ENCODE results near the gene FAM163B. TPM values are rescaled to one million over a fixed set of nuclear protein-coding genes. Genes with fewer than 3 reads are reported as not detected.

FAM163B gene
- total and polyA plus RNA-seq, 2 donors (not counting 1 experiment from before 2014, with no cell fraction given) = not detected

DNA sequence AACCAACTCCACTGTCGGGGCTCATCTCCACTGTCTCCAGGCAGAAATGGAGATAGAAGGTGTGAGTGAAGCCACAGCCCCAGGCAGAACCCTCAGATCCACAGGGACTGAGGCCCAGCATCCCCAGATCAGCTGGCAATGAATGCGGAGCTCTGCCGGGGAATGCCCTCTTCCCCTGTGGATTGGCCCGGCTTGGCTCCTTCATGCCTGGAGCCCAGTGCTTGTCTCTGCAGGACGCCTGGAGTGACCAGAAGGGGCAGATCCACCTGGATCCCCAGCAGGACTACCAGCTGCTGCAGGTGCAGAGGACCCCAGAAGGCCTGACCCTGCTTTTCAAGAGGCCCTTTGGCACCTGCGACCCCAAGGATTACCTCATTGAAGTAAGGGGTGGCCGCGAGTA is 30.4 kb upstream of the FAM163B start:
- Histone ChIP-seq H3K79me2 (ENCODE audit: control insufficient read depth, insufficient read depth, low read length) (no peaks in the 10 kb centered on the region), H3K36me3 (ENCODE audit: control insufficient read depth, insufficient read depth, low read length) (no peaks in the 10 kb centered on the region), H3K9ac (ENCODE audit: insufficient read depth, low read length) (no peak overlapping the region), H3K4me1 (ENCODE audit: control insufficient read depth, extremely low read depth, insufficient read depth, low read length) (no peaks in the 10 kb centered on the region), H3K27me3 (ENCODE audit: control insufficient read depth, insufficient read depth, low read length) (no peaks in the 10 kb centered on the region), H3K27ac (ENCODE audit: insufficient read depth, low read length) (no peak overlapping the region), H3K9me3 (ENCODE audit: control insufficient read depth, insufficient read depth, low read depth, low read length) (no peaks in the 10 kb centered on the region), H2AFZ (ENCODE audit: low read length) (no peak overlapping the region), H4K20me1 (ENCODE audit: control insufficient read depth, extremely low read depth, insufficient read depth, low read length) (no peaks in the 10 kb centered on the region), H3K4me3 (replicated peaks in 1 of 4; ENCODE audit: control extremely low read depth in 1 of 4, insufficient read depth in 1 of 4, low read depth in 3 of 4, low read length in 4 of 4) (no peak overlapping the region), H3K4me2 (ENCODE audit: extremely low read depth, insufficient read depth, low read length) (no peak overlapping the region)
- no peak for TF ChIP-seq EZH2 (IDR thresholded peaks at IDR 0.05; ENCODE audit: low read length, missing control alignments)
- TF ChIP-seq CTCF (conservative IDR thresholded peaks at IDR 0.05 in 1 of 2, IDR thresholded peaks at IDR 0.05 in 1 of 2; ENCODE audit: low read depth in 1 of 2, low read length in 2 of 2) = no peak
- DNase-seq (ENCODE audit: low read depth in 2 of 2) = no peak

GRCh38 chr9:133638711-133639110 is 29.5 kb upstream of the FAM163B start:
- H3K4me3 ChIP-seq (replicated peaks in 1 of 4; ENCODE audit: control extremely low read depth in 1 of 4, insufficient read depth in 1 of 4, low read depth in 3 of 4, low read length in 4 of 4) = no peak overlapping the region
- no peaks in the 10 kb centered on the region for H3K27me3 ChIP-seq (ENCODE audit: control insufficient read depth, insufficient read depth, low read length)
- no peak for DNase-seq (ENCODE audit: low read depth in 2 of 2)

GRCh38 chr9:133638076-133638475 is 28.9 kb upstream of the FAM163B start:
- Histone ChIP-seq H4K20me1 (ENCODE audit: control insufficient read depth, extremely low read depth, insufficient read depth, low read length) (no peaks in the 10 kb centered on the region), H3K27ac (ENCODE audit: insufficient read depth, low read length) (no peak overlapping the region), H3K4me1 (ENCODE audit: control insufficient read depth, extremely low read depth, insufficient read depth, low read length) (no peaks in the 10 kb centered on the region), H3K4me2 (ENCODE audit: extremely low read depth, insufficient read depth, low read length) (no peak overlapping the region), H3K9ac (ENCODE audit: insufficient read depth, low read length) (no peak overlapping the region), H3K27me3 (ENCODE audit: control insufficient read depth, insufficient read depth, low read length) (no peaks in the 10 kb centered on the region), H3K4me3 (replicated peaks in 1 of 4; ENCODE audit: control extremely low read depth in 1 of 4, insufficient read depth in 1 of 4, low read depth in 3 of 4, low read length in 4 of 4) (no peak overlapping the region), H3K9me3 (ENCODE audit: control insufficient read depth, insufficient read depth, low read depth, low read length) (no peaks in the 10 kb centered on the region), H3K36me3 (ENCODE audit: control insufficient read depth, insufficient read depth, low read length) (no peaks in the 10 kb centered on the region), H2AFZ (ENCODE audit: low read length) (no peak overlapping the region), H3K79me2 (ENCODE audit: control insufficient read depth, insufficient read depth, low read length) (no peaks in the 10 kb centered on the region)
- DNase-seq (ENCODE audit: low read depth in 2 of 2) = no peak
- TF ChIP-seq EZH2 (IDR thresholded peaks at IDR 0.05; ENCODE audit: low read length, missing control alignments) = no peak
- no peak for TF ChIP-seq CTCF (conservative IDR thresholded peaks at IDR 0.05 in 1 of 2, IDR thresholded peaks at IDR 0.05 in 1 of 2; ENCODE audit: low read depth in 1 of 2, low read length in 2 of 2)

More at GRCh38 chr9:133638711-133639110, 29.5 kb upstream of the FAM163B start:
- H3K4me1 ChIP-seq (ENCODE audit: control insufficient read depth, extremely low read depth, insufficient read depth, low read length) = no peaks in the 10 kb centered on the region
- H3K27ac ChIP-seq (ENCODE audit: insufficient read depth, low read length) = no peak overlapping the region
- H3K79me2 ChIP-seq (ENCODE audit: control insufficient read depth, insufficient read depth, low read length) = no peaks in the 10 kb centered on the region
- no peak overlapping the region for H2AFZ ChIP-seq (ENCODE audit: low read length)
- H3K36me3 ChIP-seq (ENCODE audit: control insufficient read depth, insufficient read depth, low read length) = no peaks in the 10 kb centered on the region
- no peak overlapping the region for H3K4me2 ChIP-seq (ENCODE audit: extremely low read depth, insufficient read depth, low read length)
- no peaks in the 10 kb centered on the region for H3K9me3 ChIP-seq (ENCODE audit: control insufficient read depth, insufficient read depth, low read depth, low read length)
- no peaks in the 10 kb centered on the region for H4K20me1 ChIP-seq (ENCODE audit: control insufficient read depth, extremely low read depth, insufficient read depth, low read length)
- TF ChIP-seq EZH2 (IDR thresholded peaks at IDR 0.05; ENCODE audit: low read length, missing control alignments) (no peak), CTCF (conservative IDR thresholded peaks at IDR 0.05 in 1 of 2, IDR thresholded peaks at IDR 0.05 in 1 of 2; ENCODE audit: low read depth in 1 of 2, low read length in 2 of 2) (no peak)
- no peak overlapping the region for H3K9ac ChIP-seq (ENCODE audit: insufficient read depth, low read length)
